BLaER1 (cell line): ENCODE results near the gene NLRC3.

Source experiments
- H3K27ac ChIP-seq: shearing (Covaris generic); formaldehyde crosslinking; 2 replicates; pipeline ENCODE4 v1.8.1; 2022
- H3K27me3 ChIP-seq: shearing (Covaris generic); formaldehyde crosslinking; 2 replicates; pipeline ENCODE4 v1.8.1; 2022
- H3K36me3 ChIP-seq: shearing (Covaris generic); formaldehyde crosslinking; 2 replicates; pipeline ENCODE4 v1.8.1; 2022
- H3K4me1 ChIP-seq: shearing (Covaris generic); formaldehyde crosslinking; 2 replicates; pipeline ENCODE4 v1.8.1; 2022
- H3K4me2 ChIP-seq: shearing (Covaris generic); formaldehyde crosslinking; 2 replicates; pipeline ENCODE4 v1.8.1; 2022
- H3K4me3 ChIP-seq: shearing (Covaris generic); formaldehyde crosslinking; 2 replicates; pipeline ENCODE4 v1.8.1; 2022
- H3K9ac ChIP-seq: shearing (Covaris generic); formaldehyde crosslinking; 2 replicates; pipeline ENCODE4 v1.8.1; 2022
- H3K9me3 ChIP-seq: shearing (Covaris generic); formaldehyde crosslinking; 2 replicates; pipeline ENCODE4 v1.8.1; 2022
- H4K20me1 ChIP-seq: shearing (Covaris generic); formaldehyde crosslinking; 2 replicates; pipeline ENCODE4 v1.8.1; 2022
- Cebpa-rat ChIP-seq: shearing (Covaris generic); IDR thresholded peaks from 2 replicates; pipeline ENCODE4 v1.8.1; 2022

The NLRC3 gene

DNA sequence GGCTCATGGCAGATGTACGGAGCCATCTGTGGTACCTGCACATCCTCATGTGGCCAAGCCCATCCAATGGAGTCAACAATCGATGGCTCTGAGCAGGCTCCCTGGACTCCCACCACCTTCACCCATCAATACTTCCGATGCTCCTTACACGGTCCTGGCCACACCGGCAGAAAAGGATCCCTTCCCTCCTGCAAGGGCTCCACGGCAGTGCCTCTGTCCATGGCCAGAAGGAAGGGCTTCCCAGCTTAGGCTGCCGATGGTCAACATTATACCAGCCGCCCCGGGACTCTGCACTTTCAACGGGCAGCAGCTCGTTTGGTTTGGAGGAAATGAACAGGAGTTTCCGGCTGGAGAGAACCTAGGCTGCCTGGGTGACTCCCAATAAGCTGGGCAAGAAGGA lies 21.0 kb upstream of the NLRC3 start:
- H3K36me3 ChIP-seq: peaks cover 74% of the 10 kb centered on the region
- H3K4me2 ChIP-seq: no peak overlapping the region
- no peak for TF ChIP-seq Cebpa-rat
- H3K4me3 ChIP-seq: no peak overlapping the region
- no peaks in the 10 kb centered on the region for H3K27me3 ChIP-seq
- H3K9ac ChIP-seq: no peak overlapping the region
- no peaks in the 10 kb centered on the region for H4K20me1 ChIP-seq
- H3K27ac ChIP-seq: no peak overlapping the region
- peaks cover 17% of the 10 kb centered on the region for H3K9me3 ChIP-seq
- H3K4me1 ChIP-seq: peaks cover 5% of the 10 kb centered on the region; the same call in 1 of the 2 replicates

DNA sequence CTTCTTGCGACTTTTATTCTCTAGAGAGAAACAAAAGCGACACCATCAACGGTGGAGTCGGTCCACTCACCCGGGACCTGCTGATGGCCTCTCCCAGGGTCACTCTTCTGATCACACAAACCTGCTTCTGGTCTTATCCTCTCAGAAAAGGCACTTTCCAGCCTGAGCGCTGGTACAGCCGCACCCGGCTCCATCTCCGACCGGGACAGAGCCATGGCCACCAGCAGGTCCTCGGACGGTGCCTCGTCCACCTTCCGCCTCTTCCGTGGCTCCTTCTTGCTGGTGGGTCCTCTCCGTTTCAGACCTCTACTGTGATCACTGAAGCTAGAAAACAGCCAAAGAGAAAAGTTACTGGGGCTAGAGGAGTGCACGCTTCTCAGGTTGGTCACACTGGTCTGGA lies 20.5 kb upstream of the NLRC3 start:
- H3K9ac ChIP-seq: no peak overlapping the region; the same call in 1 of the 2 replicates
- H3K4me1 ChIP-seq: peaks cover 5% of the 10 kb centered on the region; the same call in 1 of the 2 replicates
- no peak overlapping the region for H3K27ac ChIP-seq
- no peak overlapping the region for H3K4me2 ChIP-seq
- no peak overlapping the region for H3K4me3 ChIP-seq
- H3K27me3 ChIP-seq: no peaks in the 10 kb centered on the region
- TF ChIP-seq Cebpa-rat: no peak
- peaks cover 17% of the 10 kb centered on the region for H3K9me3 ChIP-seq
- H3K36me3 ChIP-seq: peaks cover 71% of the 10 kb centered on the region
- H4K20me1 ChIP-seq: no peaks in the 10 kb centered on the region

DNA sequence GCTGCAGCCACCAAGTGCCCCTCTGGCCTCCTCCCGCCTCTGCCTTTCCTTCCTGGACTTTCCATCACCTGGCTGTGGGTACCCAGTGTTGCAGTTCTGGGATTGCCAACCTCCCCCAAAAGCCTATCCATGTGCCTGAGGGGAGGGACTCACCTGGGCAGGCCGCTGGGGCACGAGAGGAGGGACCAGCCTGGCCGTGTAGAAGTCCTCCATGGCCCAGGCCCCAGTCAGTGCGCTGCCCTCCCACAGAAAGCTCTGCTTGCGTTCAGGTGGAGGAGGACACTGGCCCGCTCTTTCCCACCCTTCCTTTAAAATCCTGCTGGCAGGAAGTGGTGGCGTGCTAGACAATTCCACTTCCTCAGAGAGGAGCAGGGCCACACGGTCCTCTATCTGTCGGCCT lies 20.0 kb upstream of the NLRC3 start:
- no peak overlapping the region for H3K4me3 ChIP-seq
- H3K27me3 ChIP-seq: no peaks in the 10 kb centered on the region
- H3K9me3 ChIP-seq: peaks cover 17% of the 10 kb centered on the region
- peaks cover 5% of the 10 kb centered on the region; the same call in 1 of the 2 replicates for H3K4me1 ChIP-seq
- H3K27ac ChIP-seq: no peak overlapping the region
- H3K36me3 ChIP-seq: peaks cover 69% of the 10 kb centered on the region
- no peak overlapping the region; the same call in 1 of the 2 replicates for H3K9ac ChIP-seq
- no peak for TF ChIP-seq Cebpa-rat
- no peak overlapping the region for H3K4me2 ChIP-seq
- H4K20me1 ChIP-seq: no peaks in the 10 kb centered on the region

DNA sequence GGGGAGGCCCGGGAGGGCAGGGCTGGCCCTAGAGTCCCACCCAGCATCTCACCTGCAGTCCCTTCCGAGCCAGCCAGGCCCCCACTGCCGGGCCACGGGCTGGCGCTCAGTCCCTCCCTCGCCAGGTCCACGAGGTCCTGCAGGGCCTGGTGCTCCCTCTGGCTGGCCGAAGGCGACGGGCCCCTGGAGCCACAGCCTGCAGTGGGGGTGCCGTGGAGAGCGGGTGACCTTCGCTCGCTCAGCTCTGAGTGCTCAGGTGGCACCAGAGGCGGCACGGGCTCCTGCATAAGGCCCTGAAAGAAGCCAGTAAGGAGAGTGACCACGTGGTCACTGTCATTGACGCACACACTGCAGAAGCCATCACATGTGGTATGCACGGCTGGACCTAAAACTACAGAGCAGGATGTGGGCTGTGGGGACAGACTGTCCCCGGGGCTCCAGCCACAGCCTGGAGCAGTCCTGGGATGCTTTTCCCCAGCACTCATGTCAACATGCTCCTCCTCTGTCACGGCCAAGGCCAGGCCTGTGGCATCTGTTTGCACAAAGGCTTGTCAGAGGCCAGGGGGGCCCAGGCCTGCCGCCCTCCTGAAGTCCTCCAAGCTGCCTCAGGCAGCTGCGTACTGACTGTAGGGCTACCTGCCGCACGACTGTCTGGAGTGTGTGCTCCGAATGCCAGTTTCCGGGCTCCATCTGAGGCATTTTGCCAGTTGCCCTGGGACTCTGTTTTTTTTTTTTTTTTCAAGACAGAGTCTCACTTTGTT lies 19.1 kb upstream of the NLRC3 start:
- Histone ChIP-seq H3K27ac (no peak overlapping the region), H3K27me3 (no peaks in the 10 kb centered on the region), H3K36me3 (peaks cover 67% of the 10 kb centered on the region), H4K20me1 (no peaks in the 10 kb centered on the region), H3K9ac (no peak overlapping the region), H3K4me2 (no peak overlapping the region), H3K9me3 (peaks cover 17% of the 10 kb centered on the region), H3K4me3 (no peak overlapping the region), H3K4me1 (peaks cover 5% of the 10 kb centered on the region; the same call in 1 of the 2 replicates)
- no peak for TF ChIP-seq Cebpa-rat

DNA sequence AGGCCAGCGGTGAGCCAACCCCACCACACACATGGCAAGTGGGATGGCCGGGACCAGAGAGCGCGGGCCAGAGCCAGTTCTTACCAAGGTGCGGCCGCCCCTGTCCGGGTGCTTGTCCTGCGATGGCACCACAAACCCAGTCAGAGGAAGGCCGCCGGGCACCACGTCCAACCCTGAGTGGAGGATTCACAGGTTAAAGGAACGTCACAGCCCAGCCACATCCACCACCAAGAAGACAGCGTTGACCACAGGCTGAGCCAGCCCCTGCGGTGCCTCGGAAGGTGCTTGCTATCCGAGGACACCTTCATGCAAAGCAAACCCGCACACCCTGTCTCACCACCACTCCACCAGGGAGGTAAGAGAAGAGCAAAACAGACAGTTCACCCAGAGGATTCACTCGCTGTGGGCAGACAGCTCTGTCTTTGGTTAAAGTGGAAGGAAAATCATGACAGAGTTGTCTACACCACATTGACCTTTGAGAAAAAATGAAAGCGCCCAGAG lies 18.4 kb upstream of the NLRC3 start:
- Histone ChIP-seq H3K9me3 (peaks cover 12% of the 10 kb centered on the region), H3K27ac (no peak overlapping the region), H3K4me2 (no peak overlapping the region), H4K20me1 (no peaks in the 10 kb centered on the region), H3K4me1 (peaks cover 11% of the 10 kb centered on the region), H3K4me3 (no peak overlapping the region), H3K36me3 (peaks cover 67% of the 10 kb centered on the region), H3K27me3 (no peaks in the 10 kb centered on the region), H3K9ac (no peak overlapping the region)
- TF ChIP-seq Cebpa-rat: no peak

DNA sequence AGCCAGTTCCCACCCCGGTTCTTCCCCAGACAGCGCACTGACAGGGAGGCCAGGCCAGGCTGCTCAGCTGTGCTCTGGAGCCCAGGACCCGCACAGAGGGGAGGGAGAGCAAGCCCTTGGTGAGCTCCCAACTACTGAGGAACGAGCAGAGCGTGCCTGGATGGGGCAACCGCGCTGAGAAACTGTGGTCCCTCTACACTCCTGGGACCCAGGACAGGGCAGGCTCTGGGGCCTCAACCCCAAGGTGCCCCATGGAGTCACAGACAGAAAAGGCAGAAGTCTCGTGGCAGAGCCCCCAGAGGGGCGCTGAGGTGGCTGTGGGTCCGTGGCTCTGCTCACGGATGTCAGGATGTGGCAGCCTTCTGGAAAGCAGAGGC lies 17.9 kb upstream of the NLRC3 start:
- Histone ChIP-seq H3K4me2 (no peak overlapping the region), H3K4me1 (peaks cover 16% of the 10 kb centered on the region), H4K20me1 (no peaks in the 10 kb centered on the region), H3K4me3 (no peak overlapping the region), H3K9ac (no peak overlapping the region), H3K27me3 (no peaks in the 10 kb centered on the region), H3K9me3 (peaks cover 7% of the 10 kb centered on the region), H3K27ac (no peak overlapping the region), H3K36me3 (peaks cover 67% of the 10 kb centered on the region)
- no peak for TF ChIP-seq Cebpa-rat

DNA sequence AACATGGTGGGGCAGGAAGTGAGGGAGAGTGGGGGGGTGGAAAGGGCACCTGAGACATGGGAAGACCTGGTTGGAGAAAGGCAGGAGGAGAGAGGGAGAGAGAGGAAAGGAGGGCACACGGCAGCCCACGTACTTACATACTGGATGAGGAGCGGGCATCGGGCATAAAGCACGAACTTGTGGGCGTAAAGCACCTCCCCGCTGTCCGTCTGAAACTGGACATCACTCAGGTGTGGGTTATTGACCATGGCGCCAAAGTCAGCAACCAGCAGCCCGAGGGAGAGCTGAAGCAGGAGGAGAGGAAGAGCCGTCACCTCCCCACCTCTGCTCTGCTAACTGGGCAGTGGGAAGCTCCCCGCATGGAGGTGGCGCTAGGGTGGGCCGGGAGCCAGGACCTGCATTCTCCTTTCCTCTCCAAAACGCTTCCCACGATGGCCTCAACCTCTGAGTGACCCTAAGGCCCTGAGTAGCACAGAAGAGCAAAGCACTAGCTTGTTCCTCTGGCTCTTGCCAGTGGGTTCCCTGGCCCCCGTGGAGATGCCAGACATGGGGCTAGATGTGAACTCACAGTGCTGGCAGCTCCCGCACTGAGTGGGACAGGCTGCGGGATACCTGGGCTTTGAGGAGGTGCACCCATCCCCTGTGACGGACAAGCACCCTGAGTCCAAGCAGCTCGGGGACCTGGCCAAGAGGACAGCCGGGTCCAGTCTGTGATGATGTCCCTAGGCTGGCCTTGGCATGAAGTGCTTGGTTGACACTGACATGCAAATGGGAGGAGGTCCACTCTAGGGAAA lies 17.3 kb upstream of the NLRC3 start:
- peaks cover 61% of the 10 kb centered on the region for H3K36me3 ChIP-seq
- no peak overlapping the region for H3K9ac ChIP-seq
- H3K4me1 ChIP-seq: peaks cover 22% of the 10 kb centered on the region
- H3K9me3 ChIP-seq: peaks cover 2% of the 10 kb centered on the region
- no peaks in the 10 kb centered on the region for H3K27me3 ChIP-seq
- no peak for TF ChIP-seq Cebpa-rat
- H3K4me3 ChIP-seq: no peak overlapping the region
- H3K4me2 ChIP-seq: no peak overlapping the region
- no peak overlapping the region for H3K27ac ChIP-seq
- no peaks in the 10 kb centered on the region for H4K20me1 ChIP-seq

DNA sequence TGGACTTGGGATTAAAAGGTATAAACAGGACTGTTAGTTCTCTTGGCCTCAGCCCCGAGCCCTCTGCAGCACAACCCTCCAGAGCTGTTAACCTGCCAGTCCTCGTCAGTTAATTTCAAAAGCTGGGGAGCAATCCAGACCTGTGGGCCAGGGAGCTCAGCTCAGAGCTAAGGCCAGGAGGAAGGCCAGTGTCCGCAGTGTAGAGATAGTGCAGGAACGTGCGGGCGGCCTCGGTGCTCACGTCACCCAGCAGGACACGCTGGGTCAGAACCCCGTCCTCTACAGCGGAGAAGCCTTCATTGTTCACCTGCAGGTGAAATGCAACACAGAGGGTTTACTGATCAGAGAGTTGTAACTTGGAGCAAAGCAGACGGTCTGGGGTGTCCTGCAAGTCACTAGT lies 15.4 kb upstream of the NLRC3 start:
- Histone ChIP-seq H3K27ac (no peak overlapping the region), H3K27me3 (no peaks in the 10 kb centered on the region), H3K4me2 (no peak overlapping the region), H3K9me3 (no peaks in the 10 kb centered on the region), H4K20me1 (0 out of 2 replicates have a peak, but pooled peaks cover 12% of the 10 kb centered on the region), H3K9ac (no peak overlapping the region), H3K4me3 (no peak overlapping the region), H3K4me1 (peaks cover 41% of the 10 kb centered on the region), H3K36me3 (peaks cover 43% of the 10 kb centered on the region; the same call in 1 of the 2 replicates)
- no peak for TF ChIP-seq Cebpa-rat

DNA sequence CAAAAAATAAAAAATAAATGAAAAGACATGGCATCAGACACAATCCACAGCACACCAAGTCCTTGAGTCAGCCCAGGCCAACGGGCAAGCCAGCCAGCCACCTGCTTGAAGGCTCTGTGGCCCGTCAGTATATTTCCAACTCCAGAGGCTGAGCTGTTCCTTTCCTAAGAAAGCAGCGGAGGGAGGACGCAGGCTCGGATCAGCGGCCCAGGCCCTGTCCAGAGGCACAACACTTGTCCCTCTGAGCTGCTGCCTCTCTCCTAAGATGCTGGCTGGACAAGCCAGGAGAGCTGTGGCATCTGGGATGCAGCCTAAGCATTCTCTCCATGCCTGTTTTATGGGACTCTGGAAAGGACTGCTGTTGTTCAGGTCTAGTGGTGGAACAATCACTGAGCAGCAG lies 14.8 kb upstream of the NLRC3 start:
- Histone ChIP-seq H3K27ac (no peak overlapping the region), H3K36me3 (peaks cover 37% of the 10 kb centered on the region; the same call in 1 of the 2 replicates)
- TF ChIP-seq Cebpa-rat: no peak

DNA sequence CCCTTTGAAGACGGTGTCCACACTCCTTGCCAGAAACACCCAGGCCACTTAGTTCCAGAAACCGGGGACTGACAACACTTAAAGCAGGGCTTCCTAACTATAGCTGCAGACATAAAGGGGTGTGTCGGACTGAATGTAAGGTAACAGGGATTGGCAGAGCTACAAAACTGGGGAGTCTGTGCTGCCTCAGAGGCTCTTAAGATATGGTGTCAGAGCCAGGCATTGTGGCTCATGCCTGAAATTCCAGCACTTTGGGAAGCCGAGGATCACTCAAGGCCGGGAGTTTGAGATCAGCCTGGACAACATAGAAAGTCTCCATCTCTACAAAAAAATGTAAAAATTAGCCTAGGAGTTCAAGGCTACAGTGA lies 14.2 kb upstream of the NLRC3 start:
- no peaks in the 10 kb centered on the region for H3K27me3 ChIP-seq
- H3K27ac ChIP-seq: no peak overlapping the region
- H3K9me3 ChIP-seq: no peaks in the 10 kb centered on the region
- no peak for TF ChIP-seq Cebpa-rat
- H3K36me3 ChIP-seq: peaks cover 32% of the 10 kb centered on the region; the same call in 1 of the 2 replicates
- peaks cover 48% of the 10 kb centered on the region for H3K4me1 ChIP-seq
- H3K4me2 ChIP-seq: no peak overlapping the region
- H3K9ac ChIP-seq: no peak overlapping the region
- H4K20me1 ChIP-seq: 0 out of 2 replicates have a peak, but pooled peaks cover 14% of the 10 kb centered on the region
- no peak overlapping the region for H3K4me3 ChIP-seq

More for the DNA sequence above, 14.8 kb upstream of the NLRC3 start:
- Histone ChIP-seq H3K9me3 (no peaks in the 10 kb centered on the region), H3K4me2 (no peak overlapping the region), H3K4me1 (peaks cover 42% of the 10 kb centered on the region), H3K9ac (no peak overlapping the region), H3K4me3 (no peak overlapping the region), H3K27me3 (no peaks in the 10 kb centered on the region), H4K20me1 (0 out of 2 replicates have a peak, but pooled peaks cover 14% of the 10 kb centered on the region)
